Body of pancreas (tissue), 4 donors: ENCODE data around the gene NT5E. TPM values are rescaled to one million over a fixed set of nuclear protein-coding genes. Genes with fewer than 3 reads are reported as not detected.
A peak's percentile ranks its signal among the peaks of the same experiment; 100 is the strongest.

ENCODE experiments used
- ATAC-seq: fragments of 150-250 bp; one replicate; pipeline ENCODE4 v1.9.1; 2016
- DNase-seq, 4 donors: peaks; one replicate each; pipeline ENCODE4 v3.0.0-alpha.2; 2019
- H3K27ac ChIP-seq, 4 donors: fragments of 200-600 bp; sonication (generic); 1 replicate in 3 of 4; 2 replicates in 1 of 4; pipeline versions ENCODE4 v1.5.1 to v1.6.1; 2016 to 2019; ENCODE audit warnings: mild to moderate bottlenecking in 1 of 4, mixed read lengths in 1 of 4, moderate library complexity in 1 of 4
- H3K27me3 ChIP-seq, 2 donors: fragments of 200-600 bp; sonication (generic); one replicate each; pipeline ENCODE4 v1.6.0; 2016; ENCODE audit warnings: mild to moderate bottlenecking in 1 of 2
- H3K36me3 ChIP-seq, 2 donors: fragments of 200-600 bp; sonication (generic); replicated peaks in 1 of 2; 2 replicates each; pipeline ENCODE4 v1.5.1; 2016; ENCODE audit warnings: low read depth in 2 of 2; ENCODE audit not compliant: insufficient read depth in 1 of 2
- H3K4me1 ChIP-seq: fragments of 200-600 bp; sonication (generic); one replicate; pipeline ENCODE4 v1.6.0; 2016
- H3K4me3 ChIP-seq, 2 donors: fragments of 200-600 bp; sonication (generic); 1 replicate in 1 of 2; 2 replicates in 1 of 2; pipeline ENCODE4 v1.5.1; 2016 to 2019
- H3K9me3 ChIP-seq, 3 donors: fragments of 200-600 bp; sonication (generic); 1 replicate in 2 of 3; 2 replicates in 1 of 3; pipeline ENCODE4 v1.5.1; 2016
- CTCF ChIP-seq, 7 experiments: fragments of 450-650 bp in 4 of 7; fragments of 200-600 bp in 3 of 7; sonication (generic) in 3 of 7; IDR thresholded peaks; one replicate each; pipeline ENCODE4 v1.5.1; 2016 to 2019; ENCODE audit warnings: antibody characterized with exemption in 7 of 7
- POLR2A ChIP-seq, 3 donors: fragments of 450-650 bp; IDR thresholded peaks; one replicate each; pipeline ENCODE4 v1.6.1; 2016; ENCODE audit warnings: antibody characterized with exemption in 3 of 3, mild to moderate bottlenecking in 2 of 3
- WGBS, 2 donors: methylation state at CpG; one replicate each; pipeline ENCODE4 v1.1.5; 2017; 5-methylcytosine and 5-hydroxymethylcytosine counted together
- intact Hi-C: fragments of 100-400 bp; cut with DNase I; formaldehyde crosslinking; loops from one replicate; pipeline ENCODE4 v1.15.1; 2023
- total RNA-seq, 2 donors: library from RNA; depleted of rRNA; stranded (reverse); fragments of >200 nt; gene quantifications; one replicate each; pipeline ENCODE4 v1.1.0, GENCODE V29; 2016

The NT5E gene
- total RNA-seq, 2 donors from 2014 or later = 3.1 to 4.0 TPM

GRCh38 chr6:85436411-85436810, 13.5 kb upstream of the NT5E start:
- Histone ChIP-seq H3K27me3 (no peaks in the 10 kb centered on the region), H3K36me3 (no peaks in the 10 kb centered on the region), H3K27ac (no peak overlapping the region), H3K4me1 (no peaks in the 10 kb centered on the region), H3K4me3 (no peak overlapping the region), H3K9me3 (no peaks in the 10 kb centered on the region)
- DNase-seq = no peak
- TF ChIP-seq POLR2A (IDR thresholded peaks at IDR 0.05) = no peak
- no peak for ATAC-seq
- WGBS, 2 donors = 79 to 87% methylated on average over 1 of the region's 1 CpG
- intact Hi-C loops = no loop called here

DNA sequence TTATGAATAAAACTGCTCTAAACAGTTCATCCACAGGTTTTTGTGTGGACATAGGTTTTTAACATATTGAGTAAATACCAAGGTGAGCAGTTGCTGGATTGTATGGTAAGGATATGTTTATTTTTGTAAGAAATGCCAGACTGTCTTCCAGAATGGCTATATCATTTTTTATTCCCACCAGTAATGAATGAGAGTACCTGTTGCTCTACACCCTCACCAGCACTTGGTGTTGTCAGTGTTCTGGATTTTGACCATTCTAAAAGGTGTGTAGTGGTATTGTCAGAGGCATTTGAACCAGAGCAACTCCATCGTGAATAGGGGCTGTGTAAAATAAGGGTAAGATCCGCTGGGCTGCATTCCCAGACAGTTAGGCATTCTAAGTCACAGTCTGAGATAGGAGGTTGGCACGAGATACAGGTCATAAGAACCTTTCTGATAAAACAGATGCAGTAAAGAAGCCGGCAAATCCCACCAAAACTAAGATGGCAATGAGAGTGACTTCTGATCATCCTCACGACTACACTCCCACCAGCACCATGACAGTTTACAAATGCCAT, 12.9 kb upstream of the NT5E start:
- Histone ChIP-seq H3K4me1 (no peaks in the 10 kb centered on the region), H3K9me3 (no peaks in the 10 kb centered on the region), H3K4me3 (no peak overlapping the region), H3K27ac (no peak overlapping the region), H3K36me3 (no peaks in the 10 kb centered on the region), H3K27me3 (no peaks in the 10 kb centered on the region)
- intact Hi-C loops = no loop called here
- WGBS, 2 donors = 67 to 80% methylated on average over 5 of the region's 5 CpGs
- TF ChIP-seq POLR2A (IDR thresholded peaks at IDR 0.05) (no peak), CTCF (IDR thresholded peaks at IDR 0.05) (no peak)
- ATAC-seq = no peak
- no peak for DNase-seq

GRCh38 chr6:85443349-85444117, 6.3 kb upstream of the NT5E start:
- DNase-seq = no peak
- Histone ChIP-seq H3K36me3 (no peaks in the 10 kb centered on the region), H3K9me3 (no peaks in the 10 kb centered on the region), H3K4me3 (no peak overlapping the region), H3K27me3 (no peaks in the 10 kb centered on the region), H3K27ac (no peak overlapping the region), H3K4me1 (no peaks in the 10 kb centered on the region)
- 29 to 96% methylated on average over 1 of the region's 1 CpG for WGBS, 2 donors
- intact Hi-C loops = no loop called here
- no peak for ATAC-seq
- no peak for TF ChIP-seq POLR2A (IDR thresholded peaks at IDR 0.05)

DNA sequence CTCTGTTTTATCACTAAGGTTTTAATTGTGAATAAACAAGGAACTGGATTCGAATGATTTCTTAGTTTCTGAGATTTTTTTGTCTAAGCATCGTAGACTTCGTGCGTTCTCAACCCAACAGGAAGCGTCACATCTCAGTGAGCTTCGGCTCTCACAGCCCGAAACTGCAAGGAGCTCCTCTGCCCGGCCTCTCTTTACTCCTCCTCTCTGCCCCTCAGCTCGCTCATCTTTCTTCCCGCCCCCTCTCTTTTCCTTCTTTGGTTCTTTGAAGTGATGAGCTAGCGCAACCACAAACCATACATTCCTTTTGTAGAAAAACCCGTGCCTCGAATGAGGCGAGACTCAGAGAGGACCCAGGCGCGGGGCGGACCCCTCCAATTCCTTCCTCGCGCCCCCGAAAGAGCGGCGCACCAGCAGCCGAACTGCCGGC, 480 bp upstream of the NT5E start:
- H3K9me3 ChIP-seq = no peaks in the 10 kb centered on the region
- no peaks in the 10 kb centered on the region for H3K27me3 ChIP-seq
- 5 to 9% methylated on average over 18 to 24 of the region's 24 CpGs for whole genome bisulfite sequencing, 2 donors
- TF ChIP-seq POLR2A (IDR thresholded peaks at IDR 0.05) (no peak), CTCF (IDR thresholded peaks at IDR 0.05) (no peak)
- ATAC-seq = peak; percentile 25
- peaks cover 19% of the 10 kb centered on the region for H3K4me1 ChIP-seq
- peak overlapping the region in 1 of 2 donors; percentile 26 for H3K4me3 ChIP-seq
- H3K27ac ChIP-seq = peak overlapping the region in 3 of 4 donors; percentile 6 to 63 (median 39)
- peak in 1 of 4 donors; percentile 12 for DNase-seq
- no peaks in the 10 kb centered on the region for H3K36me3 ChIP-seq
- intact Hi-C loops = no loop called here

- WGBS, 2 donors = 28 to 33% methylated on average over 4 of the region's 4 CpGs
- TF ChIP-seq CTCF (IDR thresholded peaks at IDR 0.05) (no peak), POLR2A (IDR thresholded peaks at IDR 0.05) (no peak)
- ATAC-seq = no peak
- Histone ChIP-seq H3K9me3 (no peaks in the 10 kb centered on the region), H3K27me3 (no peaks in the 10 kb centered on the region), H3K4me3 (no peak overlapping the region), H3K36me3 (no peaks in the 10 kb centered on the region), H3K4me1 (peaks cover 19% of the 10 kb centered on the region), H3K27ac (no peak overlapping the region)
- no peak for DNase-seq
- intact Hi-C loops = no loop called here
Observed at GRCh38 chr6:85451565-85452306, 1.9 kb downstream of the NT5E start.
